ENCODE results near the gene ZNF750.

Gene ZNF750

GRCh38 chr17:82822281-82822680 lies 17.5 kb downstream of the ZNF750 start:
- Histone ChIP-seq H3K4me2 (ENCODE audit: low read length) (no peak overlapping the region), H3K79me2 (ENCODE audit: control insufficient read depth, low read length) (no peaks in the 10 kb centered on the region), H3K36me3 (ENCODE audit: control insufficient read depth, low read length) (peaks cover 25% of the 10 kb centered on the region), H3K9me2 (replicated peaks; ENCODE audit: control insufficient read depth, low read length) (no peaks in the 10 kb centered on the region), H3K4me3 (ENCODE audit: low read length) (no peak overlapping the region), H3F3A (ENCODE audit: control insufficient read depth, insufficient read depth) (no peaks in the 10 kb centered on the region), H3K9me3 (ENCODE audit: control insufficient read depth, insufficient read depth, low read length) (no peaks in the 10 kb centered on the region), H3K27me3 (ENCODE audit: control insufficient read depth, low read length) (no peaks in the 10 kb centered on the region), H4K20me1 (ENCODE audit: control insufficient read depth, insufficient read depth, low read depth, low read length) (no peaks in the 10 kb centered on the region), H3K4me1 (ENCODE audit: control insufficient read depth, low read length) (peaks cover 13% of the 10 kb centered on the region), H3K27ac (ENCODE audit: low read depth, low read length) (no peak overlapping the region)
- TF ChIP-seq EZH2phosphoT487 (IDR thresholded peaks at IDR 0.05; ENCODE audit: borderline replicate concordance, low read length) (no peak), CTCF (IDR thresholded peaks at IDR 0.05; ENCODE audit: low read depth, low read length, poor library complexity, severe bottlenecking) (no peak)

- Histone ChIP-seq H3K9me2 (replicated peaks; ENCODE audit: control insufficient read depth, low read length) (no peaks in the 10 kb centered on the region), H4K20me1 (ENCODE audit: control insufficient read depth, insufficient read depth, low read depth, low read length) (no peaks in the 10 kb centered on the region), H3K79me2 (ENCODE audit: control insufficient read depth, low read length) (no peaks in the 10 kb centered on the region), H3K36me3 (ENCODE audit: control insufficient read depth, low read length) (peaks cover 20% of the 10 kb centered on the region), H3F3A (ENCODE audit: control insufficient read depth, insufficient read depth) (no peaks in the 10 kb centered on the region), H3K27me3 (ENCODE audit: control insufficient read depth, low read length) (no peaks in the 10 kb centered on the region), H3K9me3 (ENCODE audit: control insufficient read depth, insufficient read depth, low read length) (no peaks in the 10 kb centered on the region), H3K27ac (ENCODE audit: low read depth, low read length) (no peak overlapping the region), H3K4me2 (ENCODE audit: low read length) (no peak overlapping the region), H3K4me1 (ENCODE audit: control insufficient read depth, low read length) (peaks cover 13% of the 10 kb centered on the region), H3K4me3 (ENCODE audit: low read length) (no peak overlapping the region)
- no peak for TF ChIP-seq EZH2phosphoT487 (IDR thresholded peaks at IDR 0.05; ENCODE audit: borderline replicate concordance, low read length)
- no peak for TF ChIP-seq CTCF (IDR thresholded peaks at IDR 0.05; ENCODE audit: low read depth, low read length, poor library complexity, severe bottlenecking)
Measured at GRCh38 chr17:82821554-82821953, 18.3 kb downstream of the ZNF750 start.

- Histone ChIP-seq H3K9me3 (ENCODE audit: control insufficient read depth, insufficient read depth, low read length) (no peaks in the 10 kb centered on the region), H3K27me3 (ENCODE audit: control insufficient read depth, low read length) (no peaks in the 10 kb centered on the region), H3K36me3 (ENCODE audit: control insufficient read depth, low read length) (peaks cover 28% of the 10 kb centered on the region), H3K27ac (ENCODE audit: low read depth, low read length) (no peak overlapping the region), H3F3A (ENCODE audit: control insufficient read depth, insufficient read depth) (no peaks in the 10 kb centered on the region), H3K4me2 (ENCODE audit: low read length) (no peak overlapping the region), H3K9me2 (replicated peaks; ENCODE audit: control insufficient read depth, low read length) (no peaks in the 10 kb centered on the region), H4K20me1 (ENCODE audit: control insufficient read depth, insufficient read depth, low read depth, low read length) (no peaks in the 10 kb centered on the region), H3K4me3 (ENCODE audit: low read length) (no peak overlapping the region), H3K79me2 (ENCODE audit: control insufficient read depth, low read length) (no peaks in the 10 kb centered on the region), H3K4me1 (ENCODE audit: control insufficient read depth, low read length) (peaks cover 13% of the 10 kb centered on the region)
- no peak for TF ChIP-seq EZH2phosphoT487 (IDR thresholded peaks at IDR 0.05; ENCODE audit: borderline replicate concordance, low read length)
- no peak for TF ChIP-seq CTCF (IDR thresholded peaks at IDR 0.05; ENCODE audit: low read depth, low read length, poor library complexity, severe bottlenecking)
Measured at GRCh38 chr17:82820278-82821251, 19.3 kb downstream of the ZNF750 start.

All from DOHH2 (cell line).